SK-N-MC (cell line): ENCODE results near the gene OSBPL5.

Source experiments
- DNase-seq: peaks from one replicate; pipeline ENCODE4 v3.0.0-alpha.2; 2011; ENCODE audit warnings: low read depth, low spot score
- H3K27ac ChIP-seq: fragments of 200-600 bp; sonication (generic); 2 replicates; pipeline ENCODE4 v1.5.1; 2016; ENCODE audit warnings: mixed run types
- H3K36me3 ChIP-seq: fragments of 200-600 bp; sonication (generic); 2 replicates; pipeline ENCODE4 v1.6.1; 2017; ENCODE audit warnings: antibody characterized with exemption, low read length, mixed read lengths; ENCODE audit not compliant: insufficient read depth
- H3K4me3 ChIP-seq: fragments of 200-600 bp; sonication (generic); 2 replicates; pipeline ENCODE4 v1.5.1; 2016
- H3K9ac ChIP-seq: fragments of 200-600 bp; sonication (generic); 2 replicates; pipeline ENCODE4 v1.8.0; 2017; ENCODE audit warnings: mixed run types, mixed read lengths; ENCODE audit not compliant: insufficient read length
- H3K9me3 ChIP-seq: fragments of 200-600 bp; sonication (generic); 2 replicates; pipeline ENCODE4 v1.6.1; 2017; ENCODE audit warnings: low read depth, mild to moderate bottlenecking, antibody characterized with exemption, low read length, moderate library complexity, mixed read lengths
- EZH2 ChIP-seq: fragments of 200-600 bp; sonication (generic); IDR thresholded peaks from one replicate; pipeline ENCODE4 v1.6.1; 2017; ENCODE audit warnings: antibody characterized with exemption
- FOXP2 ChIP-seq: optimal IDR thresholded peaks from 2 replicates; pipeline ENCODE3; 2011; ENCODE audit warnings: mild to moderate bottlenecking, moderate library complexity; ENCODE audit not compliant: insufficient read depth; ENCODE audit errors: extremely low read length, control extremely low read depth
- POLR2AphosphoS5 ChIP-seq: IDR thresholded peaks from 2 replicates; pipeline ENCODE4 v1.6.1; 2012; ENCODE audit warnings: mild to moderate bottlenecking, low read depth, low read length, borderline replicate concordance

Gene OSBPL5

DNA sequence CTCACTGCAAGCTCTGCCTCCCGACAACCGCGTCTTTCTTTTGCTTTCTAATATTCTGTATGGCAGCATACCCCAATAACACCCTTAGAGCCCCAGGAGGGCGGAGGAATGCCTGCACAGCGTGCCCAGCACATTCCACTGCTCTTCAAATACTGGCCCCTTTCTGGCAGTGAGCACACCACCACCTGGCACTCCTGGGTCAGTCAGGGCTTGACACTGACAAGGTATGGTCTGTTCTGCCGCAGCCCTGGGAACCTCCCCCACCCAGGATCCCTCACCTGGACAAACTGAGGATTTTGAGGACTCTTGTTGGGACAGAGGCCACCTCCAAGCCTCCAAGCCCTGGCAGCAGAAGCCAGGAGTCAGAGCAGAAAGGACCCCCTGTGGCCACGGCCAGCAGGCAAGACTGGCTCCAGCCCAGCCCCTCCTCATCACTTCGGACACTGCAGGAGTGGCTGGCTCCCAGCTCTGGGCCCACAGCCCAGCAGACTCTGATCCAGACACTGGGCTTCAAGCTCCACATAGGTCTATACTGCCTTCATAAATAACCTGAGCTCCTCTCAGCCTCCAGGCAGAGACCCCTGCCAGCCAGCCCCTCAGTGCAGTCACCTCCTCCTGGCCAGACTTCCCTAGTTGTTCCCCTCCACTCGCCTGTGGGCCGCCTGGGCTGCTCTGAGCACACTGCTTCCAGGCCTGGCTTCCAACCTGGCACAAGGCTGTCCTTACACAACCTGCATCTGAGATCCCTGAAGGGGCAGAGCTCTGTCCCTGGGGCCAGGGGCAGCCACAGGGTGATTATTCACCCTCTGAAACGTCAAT is 122.4 kb downstream of the OSBPL5 start:
- no peak overlapping the region for H3K27ac ChIP-seq
- no peak for TF ChIP-seq FOXP2
- TF ChIP-seq POLR2AphosphoS5 = no peak
- no peak for TF ChIP-seq EZH2
- no peak for DNase-seq
- no peak overlapping the region for H3K4me3 ChIP-seq
- peaks cover 93% of the 10 kb centered on the region for H3K36me3 ChIP-seq
- no peaks in the 10 kb centered on the region for H3K9me3 ChIP-seq
- H3K9ac ChIP-seq = no peak overlapping the region

DNA sequence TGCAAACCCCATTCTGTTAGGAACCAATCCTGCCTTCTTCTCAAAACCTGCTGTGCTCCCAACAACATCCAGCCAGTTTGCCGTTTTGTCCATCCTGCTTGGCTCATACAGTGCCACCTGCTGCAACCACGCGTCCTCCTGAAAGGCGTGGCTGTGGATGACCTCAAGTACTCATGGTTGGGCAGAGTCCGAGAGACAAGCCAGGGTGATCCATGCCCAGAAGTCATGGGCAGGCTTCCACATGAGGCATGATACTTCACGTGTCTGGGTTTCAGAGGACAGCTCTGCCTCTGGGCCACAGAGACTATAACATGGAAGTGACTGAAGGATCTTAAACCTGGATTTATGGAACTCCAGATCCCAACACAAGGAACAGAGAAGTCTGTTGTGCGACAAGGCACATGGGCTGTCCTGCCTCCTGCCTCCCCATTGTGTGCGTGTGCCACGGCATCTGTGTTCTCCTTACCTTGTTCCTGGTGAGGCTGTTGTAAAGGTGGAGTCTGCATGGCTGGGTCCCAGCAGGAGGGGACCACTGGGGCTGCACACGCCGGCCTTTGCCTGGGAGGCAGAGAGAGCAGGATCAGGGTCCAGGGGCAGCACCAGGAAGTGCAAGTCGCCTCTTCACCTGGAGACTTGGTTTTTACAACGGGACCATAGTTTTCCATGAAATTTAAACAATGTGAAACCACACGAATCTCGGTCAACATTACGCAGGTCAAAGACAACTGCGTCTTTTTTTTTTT is 123.2 kb downstream of the OSBPL5 start:
- no peak overlapping the region for H3K27ac ChIP-seq
- H3K4me3 ChIP-seq = no peak overlapping the region
- DNase-seq = no peak
- H3K36me3 ChIP-seq = peaks cover 95% of the 10 kb centered on the region
- H3K9me3 ChIP-seq = no peaks in the 10 kb centered on the region
- no peak overlapping the region for H3K9ac ChIP-seq
- TF ChIP-seq FOXP2 (no peak), POLR2AphosphoS5 (no peak), EZH2 (no peak)

DNA sequence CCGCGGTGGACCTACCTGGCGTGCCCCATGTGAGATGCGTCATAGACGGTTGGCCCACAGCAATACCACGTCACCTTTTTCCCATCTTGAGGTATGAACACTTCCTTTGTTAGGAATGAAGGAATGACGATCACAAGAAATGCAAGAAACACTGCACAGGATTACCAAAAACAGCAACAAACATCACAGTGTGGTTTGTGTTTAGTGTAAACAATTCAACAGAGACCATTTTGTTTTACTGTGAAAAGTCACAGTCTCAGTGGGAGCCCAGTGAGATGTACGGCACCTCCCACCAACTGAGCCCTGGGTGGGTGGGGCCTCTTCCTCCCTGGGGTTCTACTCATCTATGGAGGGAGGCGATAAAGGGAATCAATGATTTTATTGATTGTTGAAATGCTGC is 124.2 kb downstream of the OSBPL5 start:
- Histone ChIP-seq H3K27ac (no peak overlapping the region), H3K4me3 (no peak overlapping the region), H3K9me3 (no peaks in the 10 kb centered on the region), H3K9ac (no peak overlapping the region), H3K36me3 (peaks cover 96% of the 10 kb centered on the region)
- TF ChIP-seq FOXP2 (no peak), POLR2AphosphoS5 (no peak), EZH2 (no peak)
- no peak for DNase-seq

DNA sequence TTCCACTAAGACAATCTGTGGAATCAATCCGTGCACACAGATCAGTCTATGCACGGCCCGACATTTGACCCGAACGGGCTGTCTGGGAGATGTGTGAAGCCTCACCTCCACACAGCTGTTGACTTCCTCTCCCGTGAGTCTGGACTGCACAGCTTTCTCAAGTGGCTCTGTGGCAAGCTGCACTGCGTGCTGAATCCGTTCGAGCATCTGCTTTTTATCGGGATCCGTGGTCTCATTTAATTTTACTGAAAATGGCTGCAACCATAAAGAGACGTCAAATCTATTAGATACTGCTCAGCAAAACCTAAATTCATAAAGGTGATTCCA is 127.2 kb downstream of the OSBPL5 start:
- H3K27ac ChIP-seq = no peak overlapping the region
- no peak overlapping the region for H3K9ac ChIP-seq
- peaks cover 93% of the 10 kb centered on the region for H3K36me3 ChIP-seq
- no peak for DNase-seq
- H3K4me3 ChIP-seq = no peak overlapping the region
- TF ChIP-seq FOXP2 (no peak), POLR2AphosphoS5 (no peak), EZH2 (no peak)
- H3K9me3 ChIP-seq = no peaks in the 10 kb centered on the region
